ENCODE data around the gene SLN. TPM values are rescaled to one million over a fixed set of nuclear protein-coding genes. Genes with fewer than 3 reads are reported as not detected.

The SLN gene
- total RNA-seq, 1 donor, result not detected

GRCh38 chr11:107678632-107678971, 33.3 kb downstream of the SLN start:
- H3K4me3 ChIP-seq (ENCODE audit: low read depth, low read length), result no peak overlapping the region
- TF ChIP-seq CTCF (IDR thresholded peaks at IDR 0.05; ENCODE audit: insufficient read depth, low read depth, low read length), result no peak

GRCh38 chr11:107677924-107678631, 33.8 kb downstream of the SLN start:
- DNase-seq (ENCODE audit: low read depth), result no peak
- no peak for TF ChIP-seq CTCF (IDR thresholded peaks at IDR 0.05; ENCODE audit: insufficient read depth, low read depth, low read length)
- H3K4me3 ChIP-seq (ENCODE audit: low read depth, low read length), result no peak overlapping the region

More at GRCh38 chr11:107678632-107678971, 33.3 kb downstream of the SLN start:
- DNase-seq (ENCODE audit: low read depth), result no peak

GRCh38 chr11:107676336-107677057, 35.4 kb downstream of the SLN start:
- no peak for TF ChIP-seq CTCF (IDR thresholded peaks at IDR 0.05; ENCODE audit: insufficient read depth, low read depth, low read length)
- DNase-seq (ENCODE audit: low read depth), result no peak
- no peak overlapping the region for H3K4me3 ChIP-seq (ENCODE audit: low read depth, low read length)

- no peak for TF ChIP-seq CTCF (IDR thresholded peaks at IDR 0.05; ENCODE audit: insufficient read depth, low read depth, low read length)
- DNase-seq (ENCODE audit: low read depth), result no peak
- no peak overlapping the region for H3K4me3 ChIP-seq (ENCODE audit: low read depth, low read length)
Measured at GRCh38 chr11:107675902-107676301, 36.0 kb downstream of the SLN start.

- H3K4me3 ChIP-seq (ENCODE audit: low read depth, low read length), result no peak overlapping the region
- no peak for DNase-seq (ENCODE audit: low read depth)
- TF ChIP-seq CTCF (IDR thresholded peaks at IDR 0.05; ENCODE audit: insufficient read depth, low read depth, low read length), result no peak
Measured at GRCh38 chr11:107669893-107670601, 41.8 kb downstream of the SLN start.

GRCh38 chr11:107669191-107669740, 42.6 kb downstream of the SLN start:
- no peak for TF ChIP-seq CTCF (IDR thresholded peaks at IDR 0.05; ENCODE audit: insufficient read depth, low read depth, low read length)
- DNase-seq (ENCODE audit: low read depth), result peak; percentile 28
- no peak overlapping the region for H3K4me3 ChIP-seq (ENCODE audit: low read depth, low read length)
